ENCODE results near the gene KASH5. TPM values are rescaled to one million over a fixed set of nuclear protein-coding genes. Genes with fewer than 3 reads are reported as not detected.

Gene KASH5
- polyA plus RNA-seq, 2 of the 4 experiments (the other 2 are of a cell fraction): 0.08 to 0.17 TPM

- H3K4me3 ChIP-seq: no peak overlapping the region
- DNase-seq (ENCODE audit: low read depth in 1 of 2, low spot score in 1 of 2): no peak
- TF ChIP-seq HEYL (CRISPR knock-in tag; IDR thresholded peaks at IDR 0.05) (no peak), PHF8 (IDR thresholded peaks at IDR 0.05; ENCODE audit: borderline replicate concordance, low read depth) (no peak), EHF (CRISPR knock-in tag; IDR thresholded peaks at IDR 0.05) (no peak), RARB (CRISPR knock-in tag; IDR thresholded peaks at IDR 0.05) (no peak), CHD4 (IDR thresholded peaks at IDR 0.05; ENCODE audit: borderline replicate concordance) (no peak), BCL3 (IDR thresholded peaks at IDR 0.05) (no peak), ZC3H11A (IDR thresholded peaks at IDR 0.05) (no peak), GATA3 (IDR thresholded peaks at IDR 0.05; ENCODE audit: borderline replicate concordance) (no peak), HDAC2 (IDR thresholded peaks at IDR 0.05) (no peak), SREBF2 (IDR thresholded peaks at IDR 0.05) (no peak), ELK1 (IDR thresholded peaks at IDR 0.05; ENCODE audit: low read depth, low read length) (no peak), PBX3 (IDR thresholded peaks at IDR 0.05) (no peak), NPAS2 (CRISPR knock-in tag; IDR thresholded peaks at IDR 0.05; ENCODE audit: borderline replicate concordance) (no peak), EHMT2 (IDR thresholded peaks at IDR 0.05; ENCODE audit: low read depth) (no peak), CBX2 (IDR thresholded peaks at IDR 0.05; ENCODE audit: borderline replicate concordance, low read depth) (no peak), RAD21 (conservative IDR thresholded peaks at IDR 0.05 in 1 of 2, IDR thresholded peaks at IDR 0.05 in 1 of 2) (no peak), NR3C1 (IDR thresholded peaks at IDR 0.05) (no peak), RNF2 (IDR thresholded peaks at IDR 0.05; ENCODE audit: borderline replicate concordance, low read depth) (no peak), ZNF302 (CRISPR knock-in tag; IDR thresholded peaks at IDR 0.05) (no peak)
- TF ChIP-seq, protein P1, sequence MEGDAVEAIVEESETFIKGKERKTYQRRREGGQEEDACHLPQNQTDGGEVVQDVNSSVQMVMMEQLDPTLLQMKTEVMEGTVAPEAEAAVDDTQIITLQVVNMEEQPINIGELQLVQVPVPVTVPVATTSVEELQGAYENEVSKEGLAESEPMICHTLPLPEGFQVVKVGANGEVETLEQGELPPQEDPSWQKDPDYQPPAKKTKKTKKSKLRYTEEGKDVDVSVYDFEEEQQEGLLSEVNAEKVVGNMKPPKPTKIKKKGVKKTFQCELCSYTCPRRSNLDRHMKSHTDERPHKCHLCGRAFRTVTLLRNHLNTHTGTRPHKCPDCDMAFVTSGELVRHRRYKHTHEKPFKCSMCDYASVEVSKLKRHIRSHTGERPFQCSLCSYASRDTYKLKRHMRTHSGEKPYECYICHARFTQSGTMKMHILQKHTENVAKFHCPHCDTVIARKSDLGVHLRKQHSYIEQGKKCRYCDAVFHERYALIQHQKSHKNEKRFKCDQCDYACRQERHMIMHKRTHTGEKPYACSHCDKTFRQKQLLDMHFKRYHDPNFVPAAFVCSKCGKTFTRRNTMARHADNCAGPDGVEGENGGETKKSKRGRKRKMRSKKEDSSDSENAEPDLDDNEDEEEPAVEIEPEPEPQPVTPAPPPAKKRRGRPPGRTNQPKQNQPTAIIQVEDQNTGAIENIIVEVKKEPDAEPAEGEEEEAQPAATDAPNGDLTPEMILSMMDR (IDR thresholded peaks at IDR 0.05): no peak
- no peak overlapping the region for H3K27ac ChIP-seq
- no peaks in the 10 kb centered on the region for H3K4me1 ChIP-seq
- CTCF ChIA-PET: interaction anchor here (0.6 to 6.8 kb wide), 6 partner anchors 11 to 130 kb away, joined by 3 to 58 read pairs (median 5); partner anchors contain the start of genes GFY and SLC17A7
- no peak overlapping the region for H3K4me2 ChIP-seq
- no peak for FAIRE-seq
- POLR2A ChIA-PET: no interaction called here
- 55% methylated on average over 3 of the region's 3 CpGs for WGBS (ENCODE audit: missing lambda C conversion rate)
- no peak for ATAC-seq
- no peaks in the 10 kb centered on the region for H3K9me3 ChIP-seq
These were observed 26.2 kb downstream of the KASH5 start for GRCh38 chr19:49414256-49414655.

GRCh38 chr19:49415102-49415809, 27.2 kb downstream of the KASH5 start:
- WGBS (ENCODE audit: missing lambda C conversion rate): 60% methylated on average over 10 of the region's 15 CpGs
- CTCF ChIA-PET: interaction anchor here (1.2 kb wide), 2 partner anchors 9 to 10 kb away, joined by 3 read pairs; partner anchors contain the start of gene GFY
- FAIRE-seq: no peak
- TF ChIP-seq MAFK (IDR thresholded peaks at IDR 0.05; ENCODE audit: partially characterized antibody) (no peak), SMC3 (IDR thresholded peaks at IDR 0.05) (no peak), CBX2 (IDR thresholded peaks at IDR 0.05; ENCODE audit: borderline replicate concordance, low read depth) (no peak), FOSB (CRISPR knock-in tag; IDR thresholded peaks at IDR 0.05) (no peak), REST (IDR thresholded peaks at IDR 0.05) (no peak), HOXB13 (CRISPR knock-in tag; IDR thresholded peaks at IDR 0.05; ENCODE audit: low read depth) (no peak), MYC (IDR thresholded peaks at IDR 0.05; ENCODE audit: borderline replicate concordance, low read length) (no peak), RCOR1 (IDR thresholded peaks at IDR 0.05; ENCODE audit: low read depth, low read length) (no peak), CHD4 (IDR thresholded peaks at IDR 0.05; ENCODE audit: borderline replicate concordance) (no peak)
- TF ChIP-seq, protein P2, sequence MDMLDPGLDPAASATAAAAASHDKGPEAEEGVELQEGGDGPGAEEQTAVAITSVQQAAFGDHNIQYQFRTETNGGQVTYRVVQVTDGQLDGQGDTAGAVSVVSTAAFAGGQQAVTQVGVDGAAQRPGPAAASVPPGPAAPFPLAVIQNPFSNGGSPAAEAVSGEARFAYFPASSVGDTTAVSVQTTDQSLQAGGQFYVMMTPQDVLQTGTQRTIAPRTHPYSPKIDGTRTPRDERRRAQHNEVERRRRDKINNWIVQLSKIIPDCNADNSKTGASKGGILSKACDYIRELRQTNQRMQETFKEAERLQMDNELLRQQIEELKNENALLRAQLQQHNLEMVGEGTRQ (IDR thresholded peaks at IDR 0.05): no peak

More at GRCh38 chr19:49415102-49415809, 27.2 kb downstream of the KASH5 start:
- DNase-seq (ENCODE audit: low read depth in 1 of 2, low spot score in 1 of 2): no peak
- no peaks in the 10 kb centered on the region for H3K4me1 ChIP-seq
- ATAC-seq: no peak
- no peaks in the 10 kb centered on the region for H3K9me3 ChIP-seq
- POLR2A ChIA-PET: no interaction called here
- H3K4me2 ChIP-seq: no peak overlapping the region
- H3K27ac ChIP-seq: no peak overlapping the region
- H3K4me3 ChIP-seq: no peak overlapping the region

Data from A549 (cell line).